ENCODE measurements around the gene SPTBN1. TPM values are rescaled to one million over a fixed set of nuclear protein-coding genes. Genes with fewer than 3 reads are reported as not detected.
A peak's percentile ranks its signal among the peaks of the same experiment; 100 is the strongest.

SPTBN1 gene
- polyA plus RNA-seq, 2 of the 4 experiments (the other 2 are of a cell fraction): 105 to 126 TPM

- DNase-seq (ENCODE audit: low read depth in 1 of 2, low spot score in 1 of 2): no peak
- no peak for FAIRE-seq
- no peak overlapping the region for H3K4me3 ChIP-seq
- no peaks in the 10 kb centered on the region for H3K9me3 ChIP-seq
- ChIA-PET POLR2A (no interaction called here), CTCF (interaction anchor here (1.3 kb wide), 1 partner anchor 63 kb away, joined by 3 read pairs; no protein-coding TSS in a partner anchor)
- peak in 1 of 2 experiments; percentile 24; a peak in 3 of 6 replicates for ATAC-seq
- peak overlapping the region; percentile 24 to 61; a peak in 5 of 6 replicates for H3K27ac ChIP-seq
- WGBS (ENCODE audit: missing lambda C conversion rate): 33% methylated on average over 1 of the region's 1 CpG
- peaks cover 84% of the 10 kb centered on the region for H3K4me1 ChIP-seq
- peak overlapping the region; percentile 64 for H3K4me2 ChIP-seq
- TF ChIP-seq EHF (CRISPR knock-in tag; IDR thresholded peaks at IDR 0.05) (no peak), POLR2AphosphoS2 (conservative IDR thresholded peaks at IDR 0.05; ENCODE audit: low read length) (0 out of 2 replicates have a peak, but pooled peaks have one; percentile 6)
Observed at GRCh38 chr2:54588244-54588899, 132.2 kb downstream of the SPTBN1 start.

GRCh38 chr2:54589038-54589339 is 132.9 kb downstream of the SPTBN1 start:
- DNase-seq (ENCODE audit: low read depth in 1 of 2, low spot score in 1 of 2) (no peak), FAIRE-seq (no peak), ATAC-seq (no peak)
- Histone ChIP-seq H3K27ac (peak overlapping the region; percentile 42 to 78), H3K4me2 (peak overlapping the region; percentile 64), H3K4me3 (no peak overlapping the region), H3K4me1 (peaks cover 78% of the 10 kb centered on the region), H3K9me3 (no peaks in the 10 kb centered on the region)
- WGBS (ENCODE audit: missing lambda C conversion rate): 87% methylated on average over 4 of the region's 4 CpGs
- ChIA-PET POLR2A (interaction anchor here (3.4 kb wide), 1 partner anchor 18 kb away, joined by 8 read pairs; no protein-coding TSS in a partner anchor), CTCF (interaction anchor here (0.9 kb wide), 1 partner anchor 15 kb away, joined by 3 read pairs; no protein-coding TSS in a partner anchor)
- no peak for TF ChIP-seq CHD2 (IDR thresholded peaks at IDR 0.05; ENCODE audit: low read length, partially characterized antibody)

- no peak for FAIRE-seq
- POLR2A ChIA-PET: interaction anchor here (3.4 kb wide), 1 partner anchor 18 kb away, joined by 8 read pairs; no protein-coding TSS in a partner anchor
- CTCF ChIA-PET: interaction anchor here (0.9 to 1.0 kb wide), 2 partner anchors 15 to 20 kb away, joined by 3 read pairs; no protein-coding TSS in a partner anchor
- Histone ChIP-seq H3K4me1 (peaks cover 72% of the 10 kb centered on the region), H3K27ac (peak overlapping the region; percentile 42 to 78), H3K9me3 (no peaks in the 10 kb centered on the region), H3K4me3 (no peak overlapping the region), H3K4me2 (peak overlapping the region; percentile 64)
- ATAC-seq: peak in 1 of 2 experiments; percentile 46; a peak in 3 of 6 replicates
- WGBS (ENCODE audit: missing lambda C conversion rate): 21% methylated on average over 7 of the region's 7 CpGs
- peak in 1 of 2 experiments; percentile 53 for DNase-seq (ENCODE audit: low read depth in 1 of 2, low spot score in 1 of 2)
- no peak for TF ChIP-seq POLR2AphosphoS2 (conservative IDR thresholded peaks at IDR 0.05; ENCODE audit: low read length)
- TF ChIP-seq HES2 (IDR thresholded peaks at IDR 0.05): peak; percentile 82
- TF ChIP-seq BHLHE40 (IDR thresholded peaks at IDR 0.05; ENCODE audit: low read depth, low read length): no peak
- no peak for TF ChIP-seq FOSL2 (IDR thresholded peaks at IDR 0.05)
- 0 out of 2 replicates have a peak, but pooled peaks have one; percentile 29 for TF ChIP-seq FOSL2 (CRISPR knock-in tag; IDR thresholded peaks at IDR 0.05)
- TF ChIP-seq MAX (IDR thresholded peaks at IDR 0.05): no peak
- TF ChIP-seq RARB (CRISPR knock-in tag; IDR thresholded peaks at IDR 0.05): no peak
- peak; percentile 24 for TF ChIP-seq MAFK (IDR thresholded peaks at IDR 0.05; ENCODE audit: partially characterized antibody)
- TF ChIP-seq CHD2 (IDR thresholded peaks at IDR 0.05; ENCODE audit: low read length, partially characterized antibody): no peak
- TF ChIP-seq EHMT2 (IDR thresholded peaks at IDR 0.05; ENCODE audit: low read depth): no peak
- TF ChIP-seq CBX2 (IDR thresholded peaks at IDR 0.05; ENCODE audit: borderline replicate concordance, low read depth): no peak
- TF ChIP-seq ATOH8 (CRISPR knock-in tag; IDR thresholded peaks at IDR 0.05; ENCODE audit: low read depth): no peak
- TF ChIP-seq HOXA7 (CRISPR knock-in tag; IDR thresholded peaks at IDR 0.05): no peak
- TF ChIP-seq FOSB (CRISPR knock-in tag; IDR thresholded peaks at IDR 0.05): no peak
- TF ChIP-seq E2F6 (IDR thresholded peaks at IDR 0.05; ENCODE audit: borderline replicate concordance, low read depth): no peak
- TF ChIP-seq NR3C1 (IDR thresholded peaks at IDR 0.05): no peak
- TF ChIP-seq ZFP36 (IDR thresholded peaks at IDR 0.05; ENCODE audit: borderline replicate concordance, partially characterized antibody): no peak
- TF ChIP-seq TP53 (CRISPR knock-in tag; IDR thresholded peaks at IDR 0.05): no peak
- no peak for TF ChIP-seq RNF2 (IDR thresholded peaks at IDR 0.05; ENCODE audit: borderline replicate concordance, low read depth)
- TF ChIP-seq PBX3 (IDR thresholded peaks at IDR 0.05): no peak
- TF ChIP-seq KDM5A (IDR thresholded peaks at IDR 0.05): no peak
- no peak for TF ChIP-seq RFX5 (IDR thresholded peaks at IDR 0.05)
- TF ChIP-seq HOXB13 (CRISPR knock-in tag; IDR thresholded peaks at IDR 0.05; ENCODE audit: low read depth): no peak
- TF ChIP-seq EP300 (IDR thresholded peaks at IDR 0.05): peak; percentile 25 to 26; a peak in 2 of 5 replicates
- TF ChIP-seq POLR2A (IDR thresholded peaks at IDR 0.05; ENCODE audit: low read length): no peak
- no peak for TF ChIP-seq FOXS1 (CRISPR knock-in tag; IDR thresholded peaks at IDR 0.05)
- no peak for TF ChIP-seq HEYL (CRISPR knock-in tag; IDR thresholded peaks at IDR 0.05)
- peak in 1 of 2 experiments; percentile 32; a peak in 1 of 5 replicates for TF ChIP-seq JUN (IDR thresholded peaks at IDR 0.05)
- TF ChIP-seq KDM1A (IDR thresholded peaks at IDR 0.05; ENCODE audit: low read depth): no peak
- no peak for TF ChIP-seq NPAS2 (CRISPR knock-in tag; IDR thresholded peaks at IDR 0.05; ENCODE audit: borderline replicate concordance)
Observed at GRCh38 chr2:54589340-54590215, 133.5 kb downstream of the SPTBN1 start.
